ENCODE results near the gene TOMM5.

- TF ChIP-seq POLR2AphosphoS5 (IDR thresholded peaks at IDR 0.05; ENCODE audit: low read depth, low read length), result no peak
- no peak for TF ChIP-seq POLR2A (IDR thresholded peaks at IDR 0.05; ENCODE audit: low read depth, low read length)
Measured at GRCh38 chr9:37602817-37603216, 10.4 kb upstream of the TOMM5 start.
